OCI-LY7 (cell line): Measurements from ENCODE around the gene SHCBP1. TPM values are rescaled to one million over a fixed set of nuclear protein-coding genes. Genes with fewer than 3 reads are reported as not detected.

Experiments used
- BruUV-seq: library from RNA; stranded (reverse); fragments of 400-500 nt; replicated peaks from 2 replicates; lab custom pipeline; 2021; lab: Mats Ljungman, UMichigan
- CTCF ChIA-PET: fragments of 300-600 bp; sonication (Branson Sonifier 250); formaldehyde crosslinking; loops from one replicate; lab custom pipeline; 2022; ENCODE audit warnings: antibody characterized with exemption; ENCODE audit not compliant: unreplicated experiment; lab: Charles Lee
- POLR2A ChIA-PET: fragments of 300-600 bp; sonication (Branson Sonifier 250); formaldehyde crosslinking; loops from one replicate; lab custom pipeline; 2022; ENCODE audit warnings: antibody characterized with exemption; lab: Charles Lee
- DNase-seq: peaks from one replicate; pipeline ENCODE4 v3.0.0-alpha.2; 2015; ENCODE audit warnings: low spot score
- H2AFZ ChIP-seq: fragments of 200-600 bp; sonication (generic), shearing (Covaris generic); 2 replicates; pipeline ENCODE4 v1.6.1; 2014; ENCODE audit warnings: mild to moderate bottlenecking, antibody characterized with exemption, low read length, moderate library complexity
- H3K27ac ChIP-seq: fragments of 200-600 bp; sonication (generic); 2 replicates; pipeline ENCODE4 v1.5.1; 2014; ENCODE audit warnings: mixed run types, low read depth, mild to moderate bottlenecking, moderate library complexity, low read length, inconsistent platforms; ENCODE audit not compliant: poor library complexity, severe bottlenecking
- H3K36me3 ChIP-seq: fragments of 200-600 bp; sonication (generic); 2 replicates; pipeline ENCODE4 v1.6.1; 2014; ENCODE audit warnings: mild to moderate bottlenecking, antibody characterized with exemption, low read length, moderate library complexity, mixed read lengths; ENCODE audit not compliant: insufficient read depth
- H3K4me1 ChIP-seq: fragments of 200-600 bp; sonication (generic); 2 replicates; pipeline ENCODE4 v1.5.1; 2014; ENCODE audit warnings: mild to moderate bottlenecking, low read length; ENCODE audit not compliant: insufficient read depth, poor library complexity, severe bottlenecking
- H3K4me2 ChIP-seq: fragments of 200-600 bp; sonication (generic); 2 replicates; pipeline ENCODE4 v1.6.1; 2014; ENCODE audit warnings: mild to moderate bottlenecking, low read length
- H3K4me3 ChIP-seq: fragments of 200-600 bp; sonication (generic); 2 replicates; pipeline ENCODE4 v1.5.1; 2014; ENCODE audit warnings: mild to moderate bottlenecking, low read depth, low read length; ENCODE audit not compliant: poor library complexity, severe bottlenecking
- H3K79me2 ChIP-seq: fragments of 200-600 bp; sonication (generic); 2 replicates; pipeline ENCODE4 v1.6.1; 2016; ENCODE audit warnings: low read depth, mild to moderate bottlenecking, low read length, moderate library complexity, mixed read lengths; ENCODE audit not compliant: insufficient read depth
- H3K9me2 ChIP-seq: fragments of 200-600 bp; sonication (generic); 2 replicates; pipeline ENCODE4 v1.6.1; 2016; ENCODE audit warnings: mild to moderate bottlenecking, low read length, mixed read lengths; ENCODE audit not compliant: insufficient read depth
- H3K9me3 ChIP-seq: fragments of 200-600 bp; sonication (generic); 2 replicates; pipeline ENCODE4 v1.6.1; 2014; ENCODE audit warnings: mild to moderate bottlenecking, mixed run types, low read length, mixed read lengths
- H4K20me1 ChIP-seq: fragments of 200-600 bp; sonication (generic); 2 replicates; pipeline ENCODE4 v1.6.1; 2014; ENCODE audit warnings: mild to moderate bottlenecking, antibody characterized with exemption, low read length, moderate library complexity, mixed read lengths; ENCODE audit not compliant: insufficient read depth
- EZH2phosphoT487 ChIP-seq: fragments of 200-600 bp; sonication (generic); IDR thresholded peaks from 2 replicates; pipeline ENCODE4 v1.6.1; 2018; ENCODE audit warnings: low read depth, borderline replicate concordance, mild to moderate bottlenecking, mixed run types, antibody characterized with exemption, low read length, moderate library complexity, mixed read lengths
- intact Hi-C: fragments of 100-400 bp; cut with micrococcal nuclease; formaldehyde crosslinking; loops from one replicate; pipeline ENCODE4 v1.10.0; 2022; ENCODE audit not compliant: unreplicated experiment
- total RNA-seq, 2 experiments: library from RNA; depleted of rRNA in 1 of 2; stranded (reverse); fragments of >200 nt in 1 of 2; shearing (Covaris generic) in 1 of 2; gene quantifications; 2 replicates each; pipeline ENCODE4 v1.2.3, GENCODE V29; 2014 to 2022
- TF ChIP-seq, protein P1 (sequence below): fragments of 200-600 bp; sonication (generic); conservative IDR thresholded peaks from 2 replicates; pipeline ENCODE4 v1.5.1; 2014; ENCODE audit warnings: mild to moderate bottlenecking, antibody characterized with exemption, low read length, moderate library complexity, mixed read lengths

The SHCBP1 gene
- total RNA-seq, 2 experiments from 2014 or later, result 32.6 to 49.5 TPM

DNA sequence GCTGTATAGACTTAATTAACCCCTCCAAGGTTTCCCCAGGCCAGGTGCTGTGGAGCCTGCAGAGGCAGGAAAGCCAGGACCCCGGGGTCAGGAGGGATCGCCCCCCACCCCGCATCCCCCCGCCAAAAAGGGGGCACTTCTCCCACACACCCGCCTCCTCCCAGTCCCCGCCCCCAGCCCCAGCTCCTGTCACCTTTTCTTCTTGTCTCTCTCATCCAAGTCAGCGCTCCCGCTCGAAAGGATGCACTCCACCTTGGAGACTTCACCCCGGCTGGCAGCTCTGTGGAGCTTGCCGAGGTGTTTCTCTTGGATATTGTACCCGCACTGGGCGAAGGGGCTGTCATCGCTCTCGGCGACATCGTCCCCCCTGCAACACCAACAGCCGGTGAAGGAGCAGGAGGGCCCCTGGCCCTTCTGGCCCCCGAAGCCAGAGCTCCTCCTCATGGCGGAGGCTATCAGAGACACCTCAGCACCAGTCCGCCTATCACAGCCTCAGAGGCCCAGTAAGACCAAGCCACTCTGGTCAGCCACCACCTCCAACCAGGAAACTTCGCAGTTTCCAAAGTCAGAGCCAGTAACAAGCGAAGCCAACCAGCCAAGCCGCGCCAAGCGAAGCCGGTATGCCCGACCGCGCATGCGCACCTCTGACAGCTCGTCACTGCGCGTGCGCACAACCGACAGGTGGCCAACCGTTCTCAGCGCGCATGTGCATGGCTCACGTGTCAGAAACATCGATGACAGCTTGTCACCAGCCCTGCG, 52.5 kb downstream of the SHCBP1 start:
- Histone ChIP-seq H2AFZ (no peak overlapping the region), H3K27ac (no peak overlapping the region), H4K20me1 (no peaks in the 10 kb centered on the region), H3K9me2 (no peaks in the 10 kb centered on the region), H3K9me3 (no peaks in the 10 kb centered on the region), H3K4me1 (no peaks in the 10 kb centered on the region), H3K4me2 (no peak overlapping the region), H3K36me3 (no peaks in the 10 kb centered on the region), H3K79me2 (no peaks in the 10 kb centered on the region), H3K4me3 (no peak overlapping the region)
- ChIA-PET POLR2A (no interaction called here), CTCF (no interaction called here)
- TF ChIP-seq EZH2phosphoT487, result no peak
- TF ChIP-seq, protein P1, sequence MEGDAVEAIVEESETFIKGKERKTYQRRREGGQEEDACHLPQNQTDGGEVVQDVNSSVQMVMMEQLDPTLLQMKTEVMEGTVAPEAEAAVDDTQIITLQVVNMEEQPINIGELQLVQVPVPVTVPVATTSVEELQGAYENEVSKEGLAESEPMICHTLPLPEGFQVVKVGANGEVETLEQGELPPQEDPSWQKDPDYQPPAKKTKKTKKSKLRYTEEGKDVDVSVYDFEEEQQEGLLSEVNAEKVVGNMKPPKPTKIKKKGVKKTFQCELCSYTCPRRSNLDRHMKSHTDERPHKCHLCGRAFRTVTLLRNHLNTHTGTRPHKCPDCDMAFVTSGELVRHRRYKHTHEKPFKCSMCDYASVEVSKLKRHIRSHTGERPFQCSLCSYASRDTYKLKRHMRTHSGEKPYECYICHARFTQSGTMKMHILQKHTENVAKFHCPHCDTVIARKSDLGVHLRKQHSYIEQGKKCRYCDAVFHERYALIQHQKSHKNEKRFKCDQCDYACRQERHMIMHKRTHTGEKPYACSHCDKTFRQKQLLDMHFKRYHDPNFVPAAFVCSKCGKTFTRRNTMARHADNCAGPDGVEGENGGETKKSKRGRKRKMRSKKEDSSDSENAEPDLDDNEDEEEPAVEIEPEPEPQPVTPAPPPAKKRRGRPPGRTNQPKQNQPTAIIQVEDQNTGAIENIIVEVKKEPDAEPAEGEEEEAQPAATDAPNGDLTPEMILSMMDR, result no peak
- BruUV-seq, result no TSS peak
- intact Hi-C loops, result no loop called here
- DNase-seq, result no peak

DNA sequence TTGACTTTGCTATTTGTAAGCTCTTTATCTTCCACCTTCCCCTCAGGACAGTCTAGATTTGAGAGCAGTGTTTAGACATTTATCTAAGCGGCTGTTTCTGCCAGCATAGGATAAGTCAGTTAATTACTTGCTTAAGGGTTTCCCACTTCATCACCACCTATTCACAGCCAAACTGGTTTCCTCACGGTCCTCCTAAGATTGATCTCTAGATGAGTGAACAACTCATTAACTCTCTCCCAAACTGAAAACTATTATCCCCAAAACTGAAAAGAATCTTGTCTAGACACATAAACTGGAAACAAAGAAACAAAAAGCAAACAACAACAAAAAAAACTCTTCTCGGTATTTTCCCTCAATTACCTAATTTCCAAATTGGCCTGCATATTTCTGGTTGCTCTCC, 58.2 kb downstream of the SHCBP1 start:
- intact Hi-C loops, result no loop called here
- H3K4me1 ChIP-seq, result no peaks in the 10 kb centered on the region
- TF ChIP-seq, protein P1, result no peak
- no peak for TF ChIP-seq EZH2phosphoT487
- no peak for DNase-seq
- no peaks in the 10 kb centered on the region for H3K9me3 ChIP-seq
- H4K20me1 ChIP-seq, result no peaks in the 10 kb centered on the region
- H3K27ac ChIP-seq, result no peak overlapping the region
- no peaks in the 10 kb centered on the region for H3K36me3 ChIP-seq
- ChIA-PET CTCF (no interaction called here), POLR2A (interaction anchor here (0.5 to 0.9 kb wide), 4 partner anchors 13 to 954 kb away, joined by 3 to 4 read pairs (median 3); no protein-coding TSS in a partner anchor)
- H3K79me2 ChIP-seq, result no peaks in the 10 kb centered on the region
- H3K9me2 ChIP-seq, result no peaks in the 10 kb centered on the region
- no peak overlapping the region for H3K4me3 ChIP-seq
- BruUV-seq, result no TSS peak
- no peak overlapping the region for H3K4me2 ChIP-seq
- no peak overlapping the region for H2AFZ ChIP-seq

DNA sequence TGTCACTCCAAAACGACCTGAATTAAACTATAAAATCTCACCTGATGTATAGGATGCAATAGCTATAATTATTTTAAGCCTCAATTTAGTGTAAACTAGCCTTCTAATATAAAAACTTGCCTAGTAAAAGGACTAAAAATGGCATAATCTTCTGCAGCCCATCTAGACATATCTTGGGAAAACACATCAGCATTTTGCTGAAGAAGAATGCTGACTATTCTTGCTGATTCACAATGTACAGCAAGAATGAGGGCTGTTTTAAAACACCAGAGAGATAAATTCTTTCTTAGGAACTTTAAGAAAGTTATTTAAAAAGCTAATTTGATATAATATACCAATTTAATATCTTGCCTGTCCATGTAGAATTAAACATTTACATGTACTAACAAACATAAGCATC, 63.2 kb downstream of the SHCBP1 start:
- Histone ChIP-seq H3K4me2 (no peak overlapping the region), H3K9me3 (no peaks in the 10 kb centered on the region), H3K36me3 (no peaks in the 10 kb centered on the region), H2AFZ (no peak overlapping the region), H4K20me1 (no peaks in the 10 kb centered on the region), H3K27ac (no peak overlapping the region), H3K9me2 (no peaks in the 10 kb centered on the region), H3K79me2 (no peaks in the 10 kb centered on the region), H3K4me3 (no peak overlapping the region), H3K4me1 (no peaks in the 10 kb centered on the region)
- ChIA-PET POLR2A (no interaction called here), CTCF (no interaction called here)
- intact Hi-C loops, result no loop called here
- no TSS peak for BruUV-seq
- no peak for DNase-seq
- TF ChIP-seq EZH2phosphoT487, result no peak
- TF ChIP-seq, protein P1, result no peak
